Gastrocnemius medialis (tissue), 4 donors: ENCODE data around the gene UBE2V1. TPM values are rescaled to one million over a fixed set of nuclear protein-coding genes. Genes with fewer than 3 reads are reported as not detected.

Experiments
- ATAC-seq, 2 donors: fragments of 150-250 bp; one replicate each; pipeline ENCODE4 v1.9.1; 2016
- DNase-seq, 2 donors: peaks; one replicate each; pipeline ENCODE4 v3.0.0-alpha.2; 2019
- H3K27ac ChIP-seq, 4 donors: fragments of 200-600 bp; sonication (generic); 1 replicate in 1 of 4; 2 replicates in 3 of 4; pipeline ENCODE4 v1.5.1; 2016 to 2018; ENCODE audit warnings: mild to moderate bottlenecking in 2 of 4, moderate library complexity in 1 of 4
- H3K27me3 ChIP-seq, 3 donors: fragments of 200-600 bp; sonication (generic) in 2 of 3; 1 replicate in 1 of 3; 2 replicates in 2 of 3; pipeline versions ENCODE4 v1.5.1 to v1.6.0; 2016 to 2019; ENCODE audit warnings: mild to moderate bottlenecking in 1 of 3, moderate library complexity in 1 of 3
- H3K36me3 ChIP-seq, 2 donors: fragments of 200-600 bp; sonication (generic) in 1 of 2; one replicate each; pipeline ENCODE4 v1.5.1; 2017 to 2018
- H3K4me1 ChIP-seq, 2 donors: fragments of 200-600 bp; sonication (generic) in 1 of 2; one replicate each; pipeline ENCODE4 v1.5.1; 2016 to 2017; ENCODE audit warnings: mild to moderate bottlenecking in 2 of 2
- H3K4me3 ChIP-seq, 4 donors: fragments of 200-600 bp; sonication (generic) in 3 of 4; 1 replicate in 1 of 4; 2 replicates in 3 of 4; pipeline ENCODE4 v1.5.1; 2016 to 2019; ENCODE audit warnings: mild to moderate bottlenecking in 2 of 4
- H3K9me3 ChIP-seq, 3 donors: fragments of 200-600 bp; sonication (generic) in 2 of 3; 1 replicate in 1 of 3; 2 replicates in 2 of 3; pipeline ENCODE4 v1.5.1; 2016 to 2019
- POLR2A ChIP-seq, 2 donors: fragments of 450-650 bp; IDR thresholded peaks; one replicate each; pipeline ENCODE4 v1.6.1; 2017; ENCODE audit warnings: antibody characterized with exemption in 2 of 2, mild to moderate bottlenecking in 2 of 2, moderate library complexity in 2 of 2
- in situ Hi-C, 4 donors: fragments of 200-750 bp; cut with MboI; loops; one replicate each; pipeline versions ENCODE4 v1.15.0 to v1.8.0; 2017; ENCODE audit warnings: low sequenced_read_pairs in 4 of 4
- intact Hi-C: fragments of 100-400 bp; cut with DNase I; formaldehyde crosslinking; loops from one replicate; pipeline ENCODE4 v1.15.1; 2023; ENCODE audit warnings: low total_unique reads
- total RNA-seq, 4 donors: library from RNA; depleted of rRNA; stranded (reverse); fragments of >200 nt; gene quantifications; one replicate each; pipeline versions ENCODE4 v1.1.0 to v1.2.3, GENCODE V29; 2016
- TF ChIP-seq, protein P1 (sequence below), 5 experiments: fragments of 450-650 bp in 3 of 5; fragments of 200-600 bp in 2 of 5; sonication (generic) in 2 of 5; IDR thresholded peaks in 4 of 5; conservative IDR thresholded peaks in 1 of 5; 1 replicate in 4 of 5; 2 replicates in 1 of 5; pipeline ENCODE4 v1.5.1; 2016 to 2019; ENCODE audit warnings: antibody characterized with exemption in 5 of 5, mild to moderate bottlenecking in 3 of 5, moderate library complexity in 3 of 5

UBE2V1 gene
- total RNA-seq, 4 donors from 2014 or later = 37.6 to 58.5 (median 46.9) TPM

DNA sequence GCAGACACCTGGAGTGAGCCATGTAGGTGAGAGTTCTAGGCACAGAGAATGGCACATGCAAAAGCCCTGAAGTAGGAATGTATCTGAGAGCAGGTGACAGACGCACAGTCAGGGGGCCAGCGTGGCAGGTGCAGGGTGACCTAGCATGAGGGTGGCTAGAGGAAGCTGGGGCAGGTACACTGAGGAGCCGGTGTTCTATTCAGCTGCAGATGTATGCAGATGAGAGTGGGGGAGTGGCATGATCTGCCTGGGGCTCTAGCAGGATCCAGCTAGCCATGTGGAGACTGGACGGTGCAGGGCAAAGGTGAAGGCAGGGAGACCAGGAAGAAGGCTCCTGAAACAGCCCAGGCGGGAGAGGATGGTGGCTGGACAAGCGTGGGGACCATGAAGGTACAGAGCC lies 29.9 kb upstream of the UBE2V1 start:
- Histone ChIP-seq H3K27ac (peak overlapping the region in 3 of 4 donors; percentile 26 to 96 (median 92)), H3K4me3 (no peak overlapping the region), H3K4me1 (peaks cover 26 to 48% of the 10 kb centered on the region in 2 donors), H3K9me3 (no peaks in the 10 kb centered on the region), H3K36me3 (peaks cover 0 to 10% of the 10 kb centered on the region in 2 donors), H3K27me3 (no peaks in the 10 kb centered on the region)
- TF ChIP-seq, protein P1, sequence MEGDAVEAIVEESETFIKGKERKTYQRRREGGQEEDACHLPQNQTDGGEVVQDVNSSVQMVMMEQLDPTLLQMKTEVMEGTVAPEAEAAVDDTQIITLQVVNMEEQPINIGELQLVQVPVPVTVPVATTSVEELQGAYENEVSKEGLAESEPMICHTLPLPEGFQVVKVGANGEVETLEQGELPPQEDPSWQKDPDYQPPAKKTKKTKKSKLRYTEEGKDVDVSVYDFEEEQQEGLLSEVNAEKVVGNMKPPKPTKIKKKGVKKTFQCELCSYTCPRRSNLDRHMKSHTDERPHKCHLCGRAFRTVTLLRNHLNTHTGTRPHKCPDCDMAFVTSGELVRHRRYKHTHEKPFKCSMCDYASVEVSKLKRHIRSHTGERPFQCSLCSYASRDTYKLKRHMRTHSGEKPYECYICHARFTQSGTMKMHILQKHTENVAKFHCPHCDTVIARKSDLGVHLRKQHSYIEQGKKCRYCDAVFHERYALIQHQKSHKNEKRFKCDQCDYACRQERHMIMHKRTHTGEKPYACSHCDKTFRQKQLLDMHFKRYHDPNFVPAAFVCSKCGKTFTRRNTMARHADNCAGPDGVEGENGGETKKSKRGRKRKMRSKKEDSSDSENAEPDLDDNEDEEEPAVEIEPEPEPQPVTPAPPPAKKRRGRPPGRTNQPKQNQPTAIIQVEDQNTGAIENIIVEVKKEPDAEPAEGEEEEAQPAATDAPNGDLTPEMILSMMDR (IDR thresholded peaks at IDR 0.05 in 4 of 5, conservative IDR thresholded peaks at IDR 0.05 in 1 of 5) = no peak
- TF ChIP-seq POLR2A (IDR thresholded peaks at IDR 0.05) = no peak
- in situ Hi-C loops = no loop called here
- no peak for DNase-seq
- intact Hi-C loops = no loop called here
- ATAC-seq = no peak

DNA sequence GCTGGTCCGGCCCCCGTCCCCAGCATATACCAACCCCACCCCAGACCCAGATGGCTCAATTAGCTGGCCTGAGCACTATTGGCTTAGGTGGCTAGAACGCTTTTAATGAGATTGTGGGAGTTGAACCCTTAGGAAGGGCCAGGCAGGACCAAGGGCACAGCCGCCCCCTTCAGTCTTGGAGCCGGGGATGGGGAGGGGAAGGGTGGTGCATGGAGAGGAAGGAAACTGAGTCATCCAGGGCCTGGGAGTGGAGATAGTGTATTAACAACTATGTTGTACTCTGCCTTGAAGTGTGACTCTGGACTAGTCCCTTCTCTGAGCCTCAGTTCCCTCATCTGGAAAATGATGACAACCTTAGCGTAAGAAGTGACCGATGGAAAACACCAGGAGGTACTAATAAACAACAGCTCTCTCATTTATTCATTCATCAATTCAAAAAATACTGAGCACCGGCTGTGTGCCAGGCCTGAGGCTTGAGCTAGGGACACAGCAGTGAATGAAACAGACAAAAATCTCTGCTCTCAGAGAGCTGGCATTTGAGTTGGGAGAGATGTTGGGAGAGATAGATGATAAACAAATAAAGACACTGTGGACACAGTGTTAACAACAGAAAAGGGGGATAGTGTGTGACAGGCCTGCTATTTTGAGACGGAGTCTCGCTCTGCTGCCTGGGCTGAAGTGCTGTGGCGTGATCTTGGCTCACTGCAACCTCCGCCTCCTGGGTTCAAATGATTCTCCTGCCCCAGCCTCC lies 29.0 kb upstream of the UBE2V1 start:
- peak overlapping the region in 3 of 4 donors; percentile 26 to 96 (median 58) for H3K27ac ChIP-seq
- H3K9me3 ChIP-seq = no peaks in the 10 kb centered on the region
- ATAC-seq = no peak
- intact Hi-C loops (no loop called here), in situ Hi-C loops (no loop called here)
- H3K36me3 ChIP-seq = peaks cover 0 to 10% of the 10 kb centered on the region in 2 donors
- no peaks in the 10 kb centered on the region for H3K27me3 ChIP-seq
- H3K4me3 ChIP-seq = no peak overlapping the region
- DNase-seq = no peak
- TF ChIP-seq POLR2A (IDR thresholded peaks at IDR 0.05) = no peak
- TF ChIP-seq, protein P1 (IDR thresholded peaks at IDR 0.05 in 4 of 5, conservative IDR thresholded peaks at IDR 0.05 in 1 of 5) = no peak
- peaks cover 28 to 48% of the 10 kb centered on the region in 2 donors for H3K4me1 ChIP-seq

DNA sequence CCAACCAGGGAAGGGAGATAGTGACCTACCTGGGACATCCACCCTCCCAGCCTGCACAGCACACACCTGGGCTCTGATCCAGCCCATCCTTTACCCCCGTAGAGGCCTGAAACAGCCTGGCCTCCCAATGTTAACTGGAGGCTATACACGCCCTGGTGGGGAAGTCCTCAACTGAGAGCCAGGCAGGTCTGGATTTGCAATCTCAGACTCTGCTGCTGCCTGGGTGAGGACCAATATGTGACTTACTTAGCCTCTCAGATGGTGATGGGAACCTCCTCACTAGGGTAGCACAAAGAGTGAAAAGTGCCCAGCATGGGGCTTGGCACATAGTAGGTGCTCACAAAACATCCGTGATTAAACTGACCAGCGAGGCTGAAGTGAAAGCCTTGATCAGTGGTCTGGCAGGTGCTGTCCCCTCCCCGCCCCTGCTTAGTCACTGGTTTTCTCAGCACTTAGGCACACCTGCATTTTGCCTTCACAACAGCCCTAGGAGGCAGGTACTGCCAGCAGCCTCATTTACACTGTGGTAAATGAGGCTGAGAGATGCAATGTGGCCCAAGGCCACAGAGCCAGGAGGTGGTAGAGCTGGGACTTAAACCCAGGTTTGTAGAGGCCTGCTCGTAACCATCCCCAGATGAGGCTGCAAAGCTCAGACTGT lies 28.2 kb upstream of the UBE2V1 start:
- peaks cover 22 to 47% of the 10 kb centered on the region in 2 donors for H3K4me1 ChIP-seq
- in situ Hi-C loops = no loop called here
- H3K36me3 ChIP-seq = peaks cover 0 to 10% of the 10 kb centered on the region in 2 donors
- TF ChIP-seq POLR2A (IDR thresholded peaks at IDR 0.05) = no peak
- TF ChIP-seq, protein P1 (IDR thresholded peaks at IDR 0.05 in 4 of 5, conservative IDR thresholded peaks at IDR 0.05 in 1 of 5) = no peak
- DNase-seq = no peak
- peak overlapping the region in 3 of 4 donors; percentile 15 to 96 (median 91) for H3K27ac ChIP-seq
- H3K9me3 ChIP-seq = no peaks in the 10 kb centered on the region
- no peaks in the 10 kb centered on the region for H3K27me3 ChIP-seq
- H3K4me3 ChIP-seq = no peak overlapping the region
- ATAC-seq = no peak
- intact Hi-C loops = no loop called here

DNA sequence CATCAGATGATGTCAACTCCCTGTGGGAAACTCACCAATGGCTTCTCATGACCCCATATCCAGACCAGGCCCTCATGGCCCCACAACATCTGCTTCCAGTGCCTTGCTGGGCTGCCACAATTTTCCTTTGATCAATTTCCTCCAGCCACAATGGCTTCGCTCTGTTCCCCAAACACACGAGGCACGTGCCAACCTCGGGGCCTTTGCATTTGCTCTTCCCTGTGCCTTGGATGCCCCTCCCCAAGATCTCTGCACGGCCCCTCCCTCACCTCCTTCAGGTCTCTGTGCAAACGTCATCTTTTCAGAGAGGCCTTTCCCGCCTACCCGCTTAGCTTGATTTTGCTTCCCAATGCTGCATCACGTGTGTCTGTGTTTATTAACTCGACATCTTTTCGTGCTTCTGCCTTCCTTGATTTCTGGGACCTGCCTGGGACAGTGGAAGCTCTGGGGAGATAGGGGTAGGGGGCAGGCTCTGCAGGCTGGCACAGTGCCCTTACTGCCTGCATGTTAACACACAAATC lies 27.4 kb upstream of the UBE2V1 start:
- in situ Hi-C loops (no loop called here), intact Hi-C loops (no loop called here)
- Histone ChIP-seq H3K4me3 (no peak overlapping the region), H3K27ac (peak overlapping the region in 3 of 4 donors; percentile 89 to 96 (median 91)), H3K4me1 (peaks cover 21 to 54% of the 10 kb centered on the region in 2 donors), H3K27me3 (no peaks in the 10 kb centered on the region), H3K36me3 (peaks cover 0 to 10% of the 10 kb centered on the region in 2 donors), H3K9me3 (no peaks in the 10 kb centered on the region)
- ATAC-seq (no peak), DNase-seq (no peak)
- no peak for TF ChIP-seq POLR2A (IDR thresholded peaks at IDR 0.05)
